Measurements from ENCODE around the gene SPAG16. TPM values are rescaled to one million over a fixed set of nuclear protein-coding genes. Genes with fewer than 3 reads are reported as not detected.

SPAG16 gene
- total RNA-seq, 1 donor from 2014 or later, result 14.4 TPM

DNA sequence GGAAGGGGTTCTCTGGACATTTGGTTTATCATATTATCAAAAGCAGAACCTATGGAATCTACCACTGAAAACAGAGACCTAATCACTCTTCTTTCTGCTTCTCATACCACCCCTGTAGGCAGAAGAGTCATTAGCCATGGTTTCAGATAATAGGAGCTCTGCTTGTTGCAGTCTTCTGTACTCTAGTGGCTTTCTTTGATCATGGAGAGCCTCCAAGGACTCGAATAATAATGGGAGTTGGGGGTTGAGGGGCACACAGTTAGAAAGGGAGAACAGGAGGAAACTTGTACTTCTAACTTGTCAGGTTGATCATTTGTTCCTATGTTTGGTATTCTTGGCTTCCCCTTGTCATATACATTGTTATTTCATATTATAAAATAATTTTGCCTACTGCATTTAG lies 1074.2 kb downstream of the SPAG16 start:
- TF ChIP-seq, protein P1, sequence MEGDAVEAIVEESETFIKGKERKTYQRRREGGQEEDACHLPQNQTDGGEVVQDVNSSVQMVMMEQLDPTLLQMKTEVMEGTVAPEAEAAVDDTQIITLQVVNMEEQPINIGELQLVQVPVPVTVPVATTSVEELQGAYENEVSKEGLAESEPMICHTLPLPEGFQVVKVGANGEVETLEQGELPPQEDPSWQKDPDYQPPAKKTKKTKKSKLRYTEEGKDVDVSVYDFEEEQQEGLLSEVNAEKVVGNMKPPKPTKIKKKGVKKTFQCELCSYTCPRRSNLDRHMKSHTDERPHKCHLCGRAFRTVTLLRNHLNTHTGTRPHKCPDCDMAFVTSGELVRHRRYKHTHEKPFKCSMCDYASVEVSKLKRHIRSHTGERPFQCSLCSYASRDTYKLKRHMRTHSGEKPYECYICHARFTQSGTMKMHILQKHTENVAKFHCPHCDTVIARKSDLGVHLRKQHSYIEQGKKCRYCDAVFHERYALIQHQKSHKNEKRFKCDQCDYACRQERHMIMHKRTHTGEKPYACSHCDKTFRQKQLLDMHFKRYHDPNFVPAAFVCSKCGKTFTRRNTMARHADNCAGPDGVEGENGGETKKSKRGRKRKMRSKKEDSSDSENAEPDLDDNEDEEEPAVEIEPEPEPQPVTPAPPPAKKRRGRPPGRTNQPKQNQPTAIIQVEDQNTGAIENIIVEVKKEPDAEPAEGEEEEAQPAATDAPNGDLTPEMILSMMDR (IDR thresholded peaks at IDR 0.05; ENCODE audit: unreplicated experiment), result no peak
- Mint-ChIP-seq H3K27ac (ENCODE audit: unreplicated experiment) (no peak overlapping the region), H3K27me3 (ENCODE audit: unreplicated experiment) (no peaks in the 10 kb centered on the region), H3K4me1 (ENCODE audit: unreplicated experiment) (no peaks in the 10 kb centered on the region), H3K4me3 (ENCODE audit: unreplicated experiment) (no peak overlapping the region), H3K9me3 (ENCODE audit: unreplicated experiment) (no peaks in the 10 kb centered on the region), H3K36me3 (ENCODE audit: low read depth, unreplicated experiment) (no peaks in the 10 kb centered on the region)
- no peak for DNase-seq (ENCODE audit: low spot score)

DNA sequence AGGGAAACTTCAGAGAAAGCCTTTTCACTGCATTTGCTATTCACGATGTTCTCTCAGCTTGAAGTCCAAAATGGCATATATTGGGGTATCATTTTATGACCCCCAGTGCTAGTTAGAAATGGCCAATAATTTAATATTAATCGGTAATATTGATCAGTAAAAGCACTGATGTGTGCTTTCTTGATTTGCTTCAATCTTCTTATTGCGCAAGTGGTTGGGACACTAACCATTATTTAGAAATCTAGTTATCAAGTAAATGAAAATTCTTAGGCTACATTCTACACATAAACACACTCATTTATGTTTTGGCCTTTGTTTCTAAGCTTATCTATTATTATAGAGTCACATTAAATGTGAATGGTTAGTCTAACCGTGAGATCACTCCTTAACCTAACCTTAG lies 1076.9 kb downstream of the SPAG16 start:
- TF ChIP-seq, protein P1 (IDR thresholded peaks at IDR 0.05; ENCODE audit: unreplicated experiment), result no peak

DNA sequence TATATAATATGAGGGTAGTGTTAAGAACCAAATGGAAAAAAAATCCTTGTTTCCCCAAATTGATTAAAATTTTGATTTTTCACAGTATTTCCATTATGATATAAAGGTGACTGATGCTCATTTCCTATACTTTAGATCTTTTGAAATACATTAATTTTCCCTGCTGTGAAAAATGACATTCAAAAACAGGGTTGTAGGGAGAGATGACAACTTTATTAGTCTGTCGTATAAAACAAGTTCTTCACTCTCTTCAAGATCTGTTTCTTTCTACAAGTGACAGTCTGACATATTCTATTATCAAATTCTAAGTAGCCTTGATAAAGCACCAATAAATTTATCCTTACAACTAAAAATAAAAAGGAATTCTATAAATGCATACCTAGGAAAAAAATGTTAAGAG lies 1081.3 kb downstream of the SPAG16 start:
- no peak for DNase-seq (ENCODE audit: low spot score)
- no peaks in the 10 kb centered on the region for H3K27me3 Mint-ChIP-seq (ENCODE audit: unreplicated experiment)
- no peak overlapping the region for H3K4me3 Mint-ChIP-seq (ENCODE audit: unreplicated experiment)
- H3K9me3 Mint-ChIP-seq (ENCODE audit: unreplicated experiment), result no peaks in the 10 kb centered on the region
- no peaks in the 10 kb centered on the region for H3K36me3 Mint-ChIP-seq (ENCODE audit: low read depth, unreplicated experiment)
- H3K4me1 Mint-ChIP-seq (ENCODE audit: unreplicated experiment), result no peaks in the 10 kb centered on the region
- no peak overlapping the region for H3K27ac Mint-ChIP-seq (ENCODE audit: unreplicated experiment)
- TF ChIP-seq, protein P1 (IDR thresholded peaks at IDR 0.05; ENCODE audit: unreplicated experiment), result no peak

More for the DNA sequence above, 1076.9 kb downstream of the SPAG16 start:
- no peaks in the 10 kb centered on the region for H3K9me3 Mint-ChIP-seq (ENCODE audit: unreplicated experiment)
- no peaks in the 10 kb centered on the region for H3K27me3 Mint-ChIP-seq (ENCODE audit: unreplicated experiment)
- no peak for DNase-seq (ENCODE audit: low spot score)
- H3K27ac Mint-ChIP-seq (ENCODE audit: unreplicated experiment), result no peak overlapping the region
- no peak overlapping the region for H3K4me3 Mint-ChIP-seq (ENCODE audit: unreplicated experiment)
- H3K4me1 Mint-ChIP-seq (ENCODE audit: unreplicated experiment), result no peaks in the 10 kb centered on the region
- H3K36me3 Mint-ChIP-seq (ENCODE audit: low read depth, unreplicated experiment), result no peaks in the 10 kb centered on the region

DNA sequence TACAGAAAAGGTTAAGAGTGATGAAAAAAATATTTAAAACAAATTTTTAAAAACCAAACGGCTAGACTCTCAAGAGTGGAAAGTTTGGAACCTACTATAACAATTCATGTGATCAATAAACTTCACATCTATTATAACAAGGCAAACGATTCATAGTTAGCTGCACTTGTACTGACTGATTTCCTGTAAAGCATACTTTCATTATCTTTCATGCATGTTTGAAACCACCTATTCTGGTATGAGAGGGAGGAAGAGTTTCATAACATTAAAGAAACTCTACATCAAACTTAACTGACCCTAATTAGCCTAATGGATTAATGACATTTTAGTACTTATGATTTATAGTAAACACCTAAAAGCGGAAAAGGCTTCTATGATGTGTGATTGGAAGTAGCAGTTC lies 1082.9 kb downstream of the SPAG16 start:
- no peak overlapping the region for H3K4me3 Mint-ChIP-seq (ENCODE audit: unreplicated experiment)
- H3K27ac Mint-ChIP-seq (ENCODE audit: unreplicated experiment), result no peak overlapping the region
- no peaks in the 10 kb centered on the region for H3K36me3 Mint-ChIP-seq (ENCODE audit: low read depth, unreplicated experiment)
- no peak for DNase-seq (ENCODE audit: low spot score)
- TF ChIP-seq, protein P1 (IDR thresholded peaks at IDR 0.05; ENCODE audit: unreplicated experiment), result no peak
- no peaks in the 10 kb centered on the region for H3K27me3 Mint-ChIP-seq (ENCODE audit: unreplicated experiment)
- no peaks in the 10 kb centered on the region for H3K9me3 Mint-ChIP-seq (ENCODE audit: unreplicated experiment)
- no peaks in the 10 kb centered on the region for H3K4me1 Mint-ChIP-seq (ENCODE audit: unreplicated experiment)

DNA sequence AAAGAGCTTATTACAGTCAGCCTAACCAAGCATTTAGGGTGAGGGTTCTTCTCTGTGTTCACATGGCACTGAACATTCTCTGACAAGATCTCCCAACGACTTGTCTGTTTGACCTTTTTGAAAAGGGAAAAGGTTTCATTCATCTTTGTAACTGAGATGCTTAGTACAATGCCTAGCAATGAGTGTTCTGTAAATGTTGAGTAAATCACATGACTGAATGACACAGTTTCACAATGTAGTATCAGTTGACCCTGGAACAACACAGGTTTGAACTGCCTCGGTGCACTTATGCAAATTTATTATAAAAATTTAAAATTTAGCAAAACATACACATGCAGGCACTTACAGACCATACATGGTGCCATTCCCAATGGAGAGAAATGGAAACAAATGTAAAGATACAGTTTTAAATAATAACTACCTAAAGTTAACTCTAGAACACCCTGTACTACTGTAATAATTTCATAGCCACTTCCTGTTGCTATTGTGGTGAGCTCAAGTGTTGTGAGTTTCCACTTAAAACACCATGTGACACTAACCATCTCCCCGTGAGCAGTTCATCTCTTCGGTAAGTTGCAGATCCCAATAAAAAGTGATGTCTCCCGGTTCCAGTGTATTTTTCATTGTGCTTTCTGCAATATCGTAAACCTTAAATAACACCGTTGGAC lies 1092.5 kb downstream of the SPAG16 start:
- Mint-ChIP-seq H3K27me3 (ENCODE audit: unreplicated experiment) (no peaks in the 10 kb centered on the region), H3K36me3 (ENCODE audit: low read depth, unreplicated experiment) (no peaks in the 10 kb centered on the region), H3K27ac (ENCODE audit: unreplicated experiment) (no peak overlapping the region), H3K4me1 (ENCODE audit: unreplicated experiment) (no peaks in the 10 kb centered on the region), H3K4me3 (ENCODE audit: unreplicated experiment) (no peak overlapping the region), H3K9me3 (ENCODE audit: unreplicated experiment) (no peaks in the 10 kb centered on the region)
- TF ChIP-seq, protein P1 (IDR thresholded peaks at IDR 0.05; ENCODE audit: unreplicated experiment), result no peak
- DNase-seq (ENCODE audit: low spot score), result no peak

Data from endothelial cell (in vitro differentiated cells).